Keratinocyte (primary cell): ENCODE measurements around the gene GRM7.

Experiments
- EZH2 ChIP-seq: IDR thresholded peaks from one replicate; pipeline ENCODE4 v1.6.1; 2012; ENCODE audit warnings: inconsistent platforms, mild to moderate bottlenecking, low read length, moderate library complexity
- TF ChIP-seq, protein P1 (sequence below), 3 experiments: IDR thresholded peaks in 1 of 3; conservative IDR thresholded peaks in 1 of 3; optimal IDR thresholded peaks in 1 of 3; 2 replicates in 2 of 3; 3 replicates in 1 of 3; pipeline versions ENCODE3 to v1.5.1; 2011; ENCODE audit warnings: low read length in 3 of 3, mild to moderate bottlenecking in 3 of 3, moderate library complexity in 2 of 3, control low read depth in 1 of 3, inconsistent platforms in 1 of 3; ENCODE audit not compliant: insufficient read depth in 2 of 3; ENCODE audit errors: extremely low read depth in 1 of 3

DNA sequence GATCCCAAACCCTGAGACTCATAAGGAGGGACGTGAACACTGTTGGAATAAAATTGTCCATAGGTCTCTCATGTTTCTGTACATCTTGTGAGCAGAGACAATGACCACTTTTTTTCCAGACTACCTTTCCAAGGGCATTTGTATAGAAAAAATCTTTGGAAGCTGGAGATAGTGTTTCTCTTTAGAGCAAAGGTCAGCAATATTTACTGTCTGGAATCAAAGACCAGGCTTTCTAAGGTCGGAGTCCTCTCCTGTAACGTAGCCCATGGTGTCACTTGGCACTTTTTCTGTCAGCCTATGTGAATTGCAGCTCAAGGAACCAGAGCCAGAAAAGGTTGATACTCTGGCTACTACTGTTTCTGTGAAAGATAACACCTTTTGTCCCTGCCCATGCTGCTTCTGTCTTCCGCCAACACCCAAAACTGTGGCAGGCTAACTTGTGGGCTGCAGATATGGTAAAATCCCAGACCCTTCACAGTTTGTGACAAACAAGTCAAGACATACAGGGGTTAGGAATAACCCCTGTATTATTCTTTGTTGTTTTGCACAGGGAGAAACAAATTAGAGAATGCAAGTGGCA is 578.3 kb downstream of the GRM7 start:
- TF ChIP-seq, protein P1, sequence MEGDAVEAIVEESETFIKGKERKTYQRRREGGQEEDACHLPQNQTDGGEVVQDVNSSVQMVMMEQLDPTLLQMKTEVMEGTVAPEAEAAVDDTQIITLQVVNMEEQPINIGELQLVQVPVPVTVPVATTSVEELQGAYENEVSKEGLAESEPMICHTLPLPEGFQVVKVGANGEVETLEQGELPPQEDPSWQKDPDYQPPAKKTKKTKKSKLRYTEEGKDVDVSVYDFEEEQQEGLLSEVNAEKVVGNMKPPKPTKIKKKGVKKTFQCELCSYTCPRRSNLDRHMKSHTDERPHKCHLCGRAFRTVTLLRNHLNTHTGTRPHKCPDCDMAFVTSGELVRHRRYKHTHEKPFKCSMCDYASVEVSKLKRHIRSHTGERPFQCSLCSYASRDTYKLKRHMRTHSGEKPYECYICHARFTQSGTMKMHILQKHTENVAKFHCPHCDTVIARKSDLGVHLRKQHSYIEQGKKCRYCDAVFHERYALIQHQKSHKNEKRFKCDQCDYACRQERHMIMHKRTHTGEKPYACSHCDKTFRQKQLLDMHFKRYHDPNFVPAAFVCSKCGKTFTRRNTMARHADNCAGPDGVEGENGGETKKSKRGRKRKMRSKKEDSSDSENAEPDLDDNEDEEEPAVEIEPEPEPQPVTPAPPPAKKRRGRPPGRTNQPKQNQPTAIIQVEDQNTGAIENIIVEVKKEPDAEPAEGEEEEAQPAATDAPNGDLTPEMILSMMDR (optimal IDR thresholded peaks at IDR 0.05 in 1 of 3, IDR thresholded peaks at IDR 0.05 in 1 of 3, conservative IDR thresholded peaks at IDR 0.05 in 1 of 3; ENCODE audit: extremely low read depth in 1 of 3, insufficient read depth in 2 of 3, low read length in 3 of 3) = no peak
- no peak for TF ChIP-seq EZH2
